HEK293 (cell line): ENCODE measurements around the gene MARCHF3.
A peak's percentile ranks its signal among the peaks of the same experiment; 100 is the strongest.

Source experiments
- CTCF ChIA-PET: fragments of 350-600 bp; formaldehyde crosslinking; extraction: SDS; loops from one replicate; lab custom pipeline; 2021; ENCODE audit warnings: antibody characterized with exemption; lab: Yijun Ruan, JAX
- POLR2A ChIA-PET: fragments of 300-600 bp; formaldehyde crosslinking; extraction: SDS; loops from one replicate; lab custom pipeline; 2020; ENCODE audit warnings: antibody characterized with exemption, inconsistent platforms; lab: Yijun Ruan, JAX
- H3K27ac ChIP-seq: fragments of 200-500 bp; sonication (Bioruptor generic); 2 replicates; pipeline ENCODE4 v1.5.1; 2014; ENCODE audit warnings: low read depth, low read length, control low read depth, inconsistent platforms; ENCODE audit errors: extremely low read depth
- H3K36me3 ChIP-seq, 2 experiments: fragments of 200-500 bp in 1 of 2; sonication (Bioruptor generic) in 1 of 2; 1 replicate in 1 of 2; 2 replicates in 1 of 2; pipeline ENCODE4 v1.5.1; 2014 to 2017; ENCODE audit warnings: inconsistent platforms in 2 of 2, low read length in 2 of 2; ENCODE audit not compliant: control insufficient read depth in 2 of 2, insufficient read depth in 1 of 2
- H3K4me1 ChIP-seq: fragments of 200-500 bp; sonication (Bioruptor generic); 2 replicates; pipeline ENCODE4 v1.5.1; 2014; ENCODE audit warnings: mild to moderate bottlenecking, low read length, inconsistent platforms; ENCODE audit not compliant: control insufficient read depth, insufficient read depth
- H3K4me3 ChIP-seq: 2 replicates; pipeline ENCODE4 v1.5.1; 2011; ENCODE audit warnings: low read depth, mild to moderate bottlenecking, control low read depth, low read length, moderate library complexity
- H3K9me3 ChIP-seq: fragments of 200-500 bp; sonication (Bioruptor generic); 2 replicates; pipeline ENCODE4 v1.5.1; 2014; ENCODE audit warnings: low read depth, low read length, inconsistent platforms; ENCODE audit not compliant: control insufficient read depth, insufficient read depth
- FEZF1 ChIP-seq: fragments of 450-650 bp; formaldehyde crosslinking; IDR thresholded peaks from 2 replicates; pipeline ENCODE4 v1.5.1; 2016; ENCODE audit warnings: missing biosample characterization, missing genetic modification characterization
- GLI2 ChIP-seq: fragments of 450-650 bp; formaldehyde crosslinking; IDR thresholded peaks from 2 replicates; pipeline ENCODE4; 2017; ENCODE audit warnings: missing biosample characterization, missing genetic modification characterization, low read depth, borderline replicate concordance
- GLI4 ChIP-seq: fragments of 450-650 bp; formaldehyde crosslinking; IDR thresholded peaks from 2 replicates; pipeline ENCODE4 v1.5.1; 2016; ENCODE audit warnings: missing biosample characterization, missing genetic modification characterization
- GLIS2 ChIP-seq: fragments of 450-650 bp; formaldehyde crosslinking; IDR thresholded peaks from 2 replicates; pipeline ENCODE4 v1.5.1; 2016; ENCODE audit warnings: missing biosample characterization, missing genetic modification characterization
- ZBTB17 ChIP-seq: fragments of 450-650 bp; formaldehyde crosslinking; IDR thresholded peaks from 2 replicates; pipeline ENCODE4 v1.5.1; 2016; ENCODE audit warnings: missing biosample characterization, missing genetic modification characterization
- ZFP69B ChIP-seq: fragments of 450-650 bp; formaldehyde crosslinking; IDR thresholded peaks from 2 replicates; pipeline ENCODE4 v1.5.1; 2016; ENCODE audit warnings: missing biosample characterization, missing genetic modification characterization
- ZNF184 ChIP-seq: fragments of 450-650 bp; IDR thresholded peaks from 2 replicates; pipeline ENCODE4 v1.5.1; 2018; ENCODE audit warnings: missing biosample characterization, mild to moderate bottlenecking, missing genetic modification characterization
- ZNF248 ChIP-seq: fragments of 450-650 bp; formaldehyde crosslinking; IDR thresholded peaks from 2 replicates; pipeline ENCODE4 v1.5.1; 2017; ENCODE audit warnings: missing biosample characterization, missing genetic modification characterization
- ZNF366 ChIP-seq: fragments of 450-650 bp; formaldehyde crosslinking; conservative IDR thresholded peaks from 2 replicates; pipeline ENCODE4 v1.5.1; 2016; ENCODE audit warnings: missing biosample characterization, missing genetic modification characterization
- ZNF37A ChIP-seq: fragments of 450-650 bp; IDR thresholded peaks from 2 replicates; pipeline ENCODE4 v1.5.1; 2018; ENCODE audit warnings: missing biosample characterization, missing genetic modification characterization
- ZNF473 ChIP-seq: fragments of 450-650 bp; formaldehyde crosslinking; IDR thresholded peaks from 2 replicates; pipeline ENCODE4 v1.5.1; 2017; ENCODE audit warnings: missing biosample characterization, missing genetic modification characterization
- ZNF558 ChIP-seq: fragments of 450-650 bp; formaldehyde crosslinking; IDR thresholded peaks from 2 replicates; pipeline ENCODE4 v1.5.1; 2016; ENCODE audit warnings: missing biosample characterization, missing genetic modification characterization
- ZNF560 ChIP-seq: fragments of 450-650 bp; formaldehyde crosslinking; IDR thresholded peaks from 2 replicates; pipeline ENCODE4 v1.5.1; 2017; ENCODE audit warnings: missing biosample characterization, missing genetic modification characterization, borderline replicate concordance
- ZNF776 ChIP-seq: fragments of 450-650 bp; formaldehyde crosslinking; IDR thresholded peaks from 2 replicates; pipeline ENCODE4 v1.5.0; 2017; ENCODE audit warnings: missing biosample characterization, missing genetic modification characterization, borderline replicate concordance
- ZNF843 ChIP-seq: fragments of 450-650 bp; formaldehyde crosslinking; IDR thresholded peaks from 2 replicates; pipeline ENCODE4 v1.5.1; 2016; ENCODE audit warnings: missing biosample characterization, missing genetic modification characterization
- ZSCAN30 ChIP-seq: fragments of 450-650 bp; IDR thresholded peaks from 2 replicates; pipeline ENCODE4 v1.5.1; 2018; ENCODE audit warnings: missing biosample characterization, mild to moderate bottlenecking, missing genetic modification characterization, moderate library complexity
- TF ChIP-seq, protein P1 (sequence below): sonication (generic); formaldehyde crosslinking; IDR thresholded peaks from 2 replicates; pipeline ENCODE4 v1.8.1; 2022; ENCODE audit warnings: mild to moderate bottlenecking, moderate library complexity, missing genetic modification reagents
- TF ChIP-seq, protein P2 (sequence below): fragments of 450-650 bp; IDR thresholded peaks from 2 replicates; pipeline ENCODE4 v1.5.1; 2018; ENCODE audit warnings: missing biosample characterization, mild to moderate bottlenecking, missing genetic modification characterization
- TF ChIP-seq, protein P3 (sequence below): fragments of 450-650 bp; formaldehyde crosslinking; IDR thresholded peaks from 2 replicates; pipeline ENCODE4 v1.5.1; 2016; ENCODE audit warnings: missing biosample characterization, missing genetic modification characterization
- TF ChIP-seq, protein P4 (sequence below): fragments of 450-650 bp; formaldehyde crosslinking; IDR thresholded peaks from 2 replicates; pipeline ENCODE4 v1.5.1; 2016; ENCODE audit warnings: missing biosample characterization, missing genetic modification characterization, borderline replicate concordance
- TF ChIP-seq, protein P5 (sequence below): fragments of 450-650 bp; formaldehyde crosslinking; optimal IDR thresholded peaks from 2 replicates; pipeline ENCODE3; 2016; ENCODE audit warnings: missing biosample characterization, mild to moderate bottlenecking, missing genetic modification characterization

Gene MARCHF3

DNA sequence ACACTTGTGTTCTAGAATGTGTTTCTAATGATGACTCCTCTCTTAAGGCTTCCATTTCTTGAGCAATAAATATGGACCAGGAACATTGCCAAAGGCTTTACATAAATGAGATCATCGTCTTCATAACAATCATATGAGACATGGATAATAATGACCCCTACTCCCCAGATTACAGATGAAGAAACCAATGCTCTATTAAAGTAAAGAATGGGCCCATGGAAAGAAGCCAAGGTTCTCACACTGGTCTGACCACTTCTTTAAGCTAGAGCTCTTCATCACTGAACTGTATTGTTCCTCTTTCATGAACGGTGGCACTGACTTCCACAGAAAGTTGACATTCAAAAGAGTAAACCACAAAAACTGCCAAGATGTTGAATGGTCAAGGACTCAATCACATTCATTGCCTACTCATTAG lies 65.3 kb downstream of the MARCHF3 start:
- peaks cover 3% of the 10 kb centered on the region for H3K4me1 ChIP-seq
- no peaks in the 10 kb centered on the region; a peak in 1 of 3 replicates for H3K36me3 ChIP-seq
- H3K4me3 ChIP-seq: no peak overlapping the region
- ChIA-PET CTCF (interaction anchor here (0.6 kb wide), 1 partner anchor 792 kb away, joined by 3 read pairs; no protein-coding TSS in a partner anchor), POLR2A (interaction anchor here (0.6 kb wide), 1 partner anchor 187 kb away, joined by 3 read pairs; no protein-coding TSS in a partner anchor)
- no peak overlapping the region for H3K27ac ChIP-seq
- TF ChIP-seq ZNF366 (tag by site-specific recombination): 0 out of 2 replicates have a peak, but pooled peaks have one; percentile 16
- TF ChIP-seq, protein P1, sequence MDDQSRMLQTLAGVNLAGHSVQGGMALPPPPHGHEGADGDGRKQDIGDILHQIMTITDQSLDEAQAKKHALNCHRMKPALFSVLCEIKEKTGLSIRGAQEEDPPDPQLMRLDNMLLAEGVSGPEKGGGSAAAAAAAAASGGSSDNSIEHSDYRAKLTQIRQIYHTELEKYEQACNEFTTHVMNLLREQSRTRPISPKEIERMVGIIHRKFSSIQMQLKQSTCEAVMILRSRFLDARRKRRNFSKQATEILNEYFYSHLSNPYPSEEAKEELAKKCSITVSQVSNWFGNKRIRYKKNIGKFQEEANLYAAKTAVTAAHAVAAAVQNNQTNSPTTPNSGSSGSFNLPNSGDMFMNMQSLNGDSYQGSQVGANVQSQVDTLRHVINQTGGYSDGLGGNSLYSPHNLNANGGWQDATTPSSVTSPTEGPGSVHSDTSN (CRISPR knock-in tag): no peak
- TF ChIP-seq, protein P2, sequence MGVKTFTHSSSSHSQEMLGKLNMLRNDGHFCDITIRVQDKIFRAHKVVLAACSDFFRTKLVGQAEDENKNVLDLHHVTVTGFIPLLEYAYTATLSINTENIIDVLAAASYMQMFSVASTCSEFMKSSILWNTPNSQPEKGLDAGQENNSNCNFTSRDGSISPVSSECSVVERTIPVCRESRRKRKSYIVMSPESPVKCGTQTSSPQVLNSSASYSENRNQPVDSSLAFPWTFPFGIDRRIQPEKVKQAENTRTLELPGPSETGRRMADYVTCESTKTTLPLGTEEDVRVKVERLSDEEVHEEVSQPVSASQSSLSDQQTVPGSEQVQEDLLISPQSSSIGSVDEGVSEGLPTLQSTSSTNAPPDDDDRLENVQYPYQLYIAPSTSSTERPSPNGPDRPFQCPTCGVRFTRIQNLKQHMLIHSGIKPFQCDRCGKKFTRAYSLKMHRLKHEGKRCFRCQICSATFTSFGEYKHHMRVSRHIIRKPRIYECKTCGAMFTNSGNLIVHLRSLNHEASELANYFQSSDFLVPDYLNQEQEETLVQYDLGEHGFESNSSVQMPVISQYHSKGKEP: no peak
- TF ChIP-seq ZNF37A (tag by site-specific recombination): no peak
- no peaks in the 10 kb centered on the region for H3K9me3 ChIP-seq

DNA sequence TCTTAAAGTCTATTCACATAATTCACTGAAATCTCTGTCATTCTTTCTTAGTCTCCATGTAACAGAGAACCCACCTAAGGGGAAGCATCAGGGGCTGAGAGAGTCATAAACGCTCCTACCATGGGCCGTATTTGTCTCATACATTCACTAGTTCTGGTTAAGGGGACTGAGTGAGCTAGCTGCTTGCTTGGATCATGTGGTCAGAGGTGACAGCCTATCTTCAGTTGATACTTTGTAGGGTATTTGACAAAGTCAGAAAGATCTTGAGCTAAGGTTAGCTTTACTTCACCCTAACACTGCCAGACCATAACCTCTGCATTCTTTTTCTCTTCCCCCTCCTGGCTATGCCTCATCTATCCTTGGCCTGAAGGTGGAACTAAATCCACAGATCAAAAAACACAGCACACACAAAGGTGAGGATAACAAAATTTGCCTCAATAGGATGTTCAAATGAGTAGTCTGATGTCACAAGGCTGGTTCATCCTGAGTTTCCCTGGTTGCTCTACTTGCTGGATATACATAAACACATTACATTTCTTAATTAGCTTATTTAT lies 66.5 kb downstream of the MARCHF3 start:
- ChIA-PET POLR2A (no interaction called here), CTCF (interaction anchor here (0.7 kb wide), 1 partner anchor 34 kb away, joined by 3 read pairs; no protein-coding TSS in a partner anchor)
- H3K27ac ChIP-seq: no peak overlapping the region

DNA sequence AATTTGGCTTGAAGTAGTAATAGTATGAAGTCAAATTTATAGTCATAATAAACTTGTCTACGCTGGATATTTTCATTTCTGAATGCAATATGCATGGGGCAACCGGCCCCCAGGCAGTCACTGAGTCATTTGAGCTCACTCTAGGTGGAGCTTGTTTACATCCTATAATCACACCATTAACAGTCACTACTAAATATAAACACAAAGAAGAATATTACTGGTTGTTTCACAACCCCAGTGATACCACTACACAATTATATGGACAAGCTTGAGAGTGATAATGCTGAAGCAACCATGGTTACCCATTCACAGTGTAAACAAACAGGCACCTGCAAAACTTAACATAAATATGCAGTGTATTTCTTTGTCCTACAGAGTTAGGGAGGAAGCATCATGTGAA lies 68.7 kb downstream of the MARCHF3 start:
- H3K36me3 ChIP-seq: no peaks in the 10 kb centered on the region
- H3K27ac ChIP-seq: no peak overlapping the region
- POLR2A ChIA-PET: no interaction called here
- peaks cover 3% of the 10 kb centered on the region for H3K4me1 ChIP-seq
- CTCF ChIA-PET: interaction anchor here (0.5 kb wide), 1 partner anchor 507 kb away, joined by 3 read pairs; no protein-coding TSS in a partner anchor
- H3K9me3 ChIP-seq: no peaks in the 10 kb centered on the region
- no peak overlapping the region for H3K4me3 ChIP-seq
- TF ChIP-seq GLI2 (tag by site-specific recombination) (no peak), ZNF843 (tag by site-specific recombination) (peak; percentile 50; the same call in 1 of the 2 replicates), ZNF776 (tag by site-specific recombination) (no peak), ZNF184 (tag by site-specific recombination) (0 out of 2 replicates have a peak, but pooled peaks have one; percentile 26), ZNF366 (tag by site-specific recombination) (peak; percentile 74), GLIS2 (tag by site-specific recombination) (no peak), ZBTB17 (tag by site-specific recombination) (peak; percentile 64), FEZF1 (tag by site-specific recombination) (peak; percentile 20; the same call in 1 of the 2 replicates), ZNF473 (tag by site-specific recombination) (no peak)
- TF ChIP-seq, protein P3, sequence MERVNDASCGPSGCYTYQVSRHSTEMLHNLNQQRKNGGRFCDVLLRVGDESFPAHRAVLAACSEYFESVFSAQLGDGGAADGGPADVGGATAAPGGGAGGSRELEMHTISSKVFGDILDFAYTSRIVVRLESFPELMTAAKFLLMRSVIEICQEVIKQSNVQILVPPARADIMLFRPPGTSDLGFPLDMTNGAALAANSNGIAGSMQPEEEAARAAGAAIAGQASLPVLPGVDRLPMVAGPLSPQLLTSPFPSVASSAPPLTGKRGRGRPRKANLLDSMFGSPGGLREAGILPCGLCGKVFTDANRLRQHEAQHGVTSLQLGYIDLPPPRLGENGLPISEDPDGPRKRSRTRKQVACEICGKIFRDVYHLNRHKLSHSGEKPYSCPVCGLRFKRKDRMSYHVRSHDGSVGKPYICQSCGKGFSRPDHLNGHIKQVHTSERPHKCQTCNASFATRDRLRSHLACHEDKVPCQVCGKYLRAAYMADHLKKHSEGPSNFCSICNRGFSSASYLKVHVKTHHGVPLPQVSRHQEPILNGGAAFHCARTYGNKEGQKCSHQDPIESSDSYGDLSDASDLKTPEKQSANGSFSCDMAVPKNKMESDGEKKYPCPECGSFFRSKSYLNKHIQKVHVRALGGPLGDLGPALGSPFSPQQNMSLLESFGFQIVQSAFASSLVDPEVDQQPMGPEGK: 0 out of 2 replicates have a peak, but pooled peaks have one; percentile 19
- TF ChIP-seq, protein P4, sequence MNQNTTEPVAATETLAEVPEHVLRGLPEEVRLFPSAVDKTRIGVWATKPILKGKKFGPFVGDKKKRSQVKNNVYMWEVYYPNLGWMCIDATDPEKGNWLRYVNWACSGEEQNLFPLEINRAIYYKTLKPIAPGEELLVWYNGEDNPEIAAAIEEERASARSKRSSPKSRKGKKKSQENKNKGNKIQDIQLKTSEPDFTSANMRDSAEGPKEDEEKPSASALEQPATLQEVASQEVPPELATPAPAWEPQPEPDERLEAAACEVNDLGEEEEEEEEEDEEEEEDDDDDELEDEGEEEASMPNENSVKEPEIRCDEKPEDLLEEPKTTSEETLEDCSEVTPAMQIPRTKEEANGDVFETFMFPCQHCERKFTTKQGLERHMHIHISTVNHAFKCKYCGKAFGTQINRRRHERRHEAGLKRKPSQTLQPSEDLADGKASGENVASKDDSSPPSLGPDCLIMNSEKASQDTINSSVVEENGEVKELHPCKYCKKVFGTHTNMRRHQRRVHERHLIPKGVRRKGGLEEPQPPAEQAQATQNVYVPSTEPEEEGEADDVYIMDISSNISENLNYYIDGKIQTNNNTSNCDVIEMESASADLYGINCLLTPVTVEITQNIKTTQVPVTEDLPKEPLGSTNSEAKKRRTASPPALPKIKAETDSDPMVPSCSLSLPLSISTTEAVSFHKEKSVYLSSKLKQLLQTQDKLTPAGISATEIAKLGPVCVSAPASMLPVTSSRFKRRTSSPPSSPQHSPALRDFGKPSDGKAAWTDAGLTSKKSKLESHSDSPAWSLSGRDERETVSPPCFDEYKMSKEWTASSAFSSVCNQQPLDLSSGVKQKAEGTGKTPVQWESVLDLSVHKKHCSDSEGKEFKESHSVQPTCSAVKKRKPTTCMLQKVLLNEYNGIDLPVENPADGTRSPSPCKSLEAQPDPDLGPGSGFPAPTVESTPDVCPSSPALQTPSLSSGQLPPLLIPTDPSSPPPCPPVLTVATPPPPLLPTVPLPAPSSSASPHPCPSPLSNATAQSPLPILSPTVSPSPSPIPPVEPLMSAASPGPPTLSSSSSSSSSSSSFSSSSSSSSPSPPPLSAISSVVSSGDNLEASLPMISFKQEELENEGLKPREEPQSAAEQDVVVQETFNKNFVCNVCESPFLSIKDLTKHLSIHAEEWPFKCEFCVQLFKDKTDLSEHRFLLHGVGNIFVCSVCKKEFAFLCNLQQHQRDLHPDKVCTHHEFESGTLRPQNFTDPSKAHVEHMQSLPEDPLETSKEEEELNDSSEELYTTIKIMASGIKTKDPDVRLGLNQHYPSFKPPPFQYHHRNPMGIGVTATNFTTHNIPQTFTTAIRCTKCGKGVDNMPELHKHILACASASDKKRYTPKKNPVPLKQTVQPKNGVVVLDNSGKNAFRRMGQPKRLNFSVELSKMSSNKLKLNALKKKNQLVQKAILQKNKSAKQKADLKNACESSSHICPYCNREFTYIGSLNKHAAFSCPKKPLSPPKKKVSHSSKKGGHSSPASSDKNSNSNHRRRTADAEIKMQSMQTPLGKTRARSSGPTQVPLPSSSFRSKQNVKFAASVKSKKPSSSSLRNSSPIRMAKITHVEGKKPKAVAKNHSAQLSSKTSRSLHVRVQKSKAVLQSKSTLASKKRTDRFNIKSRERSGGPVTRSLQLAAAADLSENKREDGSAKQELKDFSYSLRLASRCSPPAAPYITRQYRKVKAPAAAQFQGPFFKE: no peak
- TF ChIP-seq, protein P5, sequence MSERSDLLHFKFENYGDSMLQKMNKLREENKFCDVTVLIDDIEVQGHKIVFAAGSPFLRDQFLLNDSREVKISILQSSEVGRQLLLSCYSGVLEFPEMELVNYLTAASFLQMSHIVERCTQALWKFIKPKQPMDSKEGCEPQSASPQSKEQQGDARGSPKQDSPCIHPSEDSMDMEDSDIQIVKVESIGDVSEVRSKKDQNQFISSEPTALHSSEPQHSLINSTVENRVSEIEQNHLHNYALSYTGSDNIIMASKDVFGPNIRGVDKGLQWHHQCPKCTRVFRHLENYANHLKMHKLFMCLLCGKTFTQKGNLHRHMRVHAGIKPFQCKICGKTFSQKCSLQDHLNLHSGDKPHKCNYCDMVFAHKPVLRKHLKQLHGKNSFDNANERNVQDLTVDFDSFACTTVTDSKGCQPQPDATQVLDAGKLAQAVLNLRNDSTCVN (tag by site-specific recombination): no peak

More for the DNA sequence above, 66.5 kb downstream of the MARCHF3 start:
- no peaks in the 10 kb centered on the region for H3K9me3 ChIP-seq
- H3K4me1 ChIP-seq: peaks cover 3% of the 10 kb centered on the region
- TF ChIP-seq GLI4 (tag by site-specific recombination): no peak
- no peak for TF ChIP-seq ZFP69B
- TF ChIP-seq ZNF558 (tag by site-specific recombination): 0 out of 2 replicates have a peak, but pooled peaks have one; percentile 43
- no peak for TF ChIP-seq ZNF560 (tag by site-specific recombination)
- no peak for TF ChIP-seq ZNF248
- TF ChIP-seq ZNF37A (tag by site-specific recombination): no peak
- no peak for TF ChIP-seq ZSCAN30 (tag by site-specific recombination)
- TF ChIP-seq, all 188 proteins: peak for 1
- Histone ChIP-seq H3K36me3 (no peaks in the 10 kb centered on the region), H3K4me3 (no peak overlapping the region)
